Gastroesophageal sphincter (tissue), 3 donors: Measurements from ENCODE around the gene XRCC4.

ENCODE experiments used
- CTCF ChIP-seq, 4 experiments: fragments of 200-600 bp in 2 of 4; fragments of 450-650 bp in 2 of 4; sonication (generic) in 1 of 4; IDR thresholded peaks; one replicate each; pipeline ENCODE4 v1.5.1; 2017 to 2019; ENCODE audit warnings: antibody characterized with exemption in 4 of 4, mild to moderate bottlenecking in 2 of 4, moderate library complexity in 2 of 4
- POLR2A ChIP-seq, 2 donors: fragments of 450-650 bp; IDR thresholded peaks; one replicate each; pipeline ENCODE4 v1.6.1; 2017; ENCODE audit warnings: antibody characterized with exemption in 2 of 2, mild to moderate bottlenecking in 2 of 2, moderate library complexity in 1 of 2

- TF ChIP-seq CTCF (IDR thresholded peaks at IDR 0.05) (no peak), POLR2A (IDR thresholded peaks at IDR 0.05) (no peak)
Observed at GRCh38 chr5:83072966-83073365, 4.4 kb upstream of the XRCC4 start.
